HEK293 (cell line): Measurements from ENCODE around the gene PI4KB.

Experiments used
- CTCF ChIA-PET: fragments of 350-600 bp; formaldehyde crosslinking; extraction: SDS; loops from one replicate; lab custom pipeline; 2021; ENCODE audit warnings: antibody characterized with exemption; lab: Yijun Ruan, JAX
- POLR2A ChIA-PET: fragments of 300-600 bp; formaldehyde crosslinking; extraction: SDS; loops from one replicate; lab custom pipeline; 2020; ENCODE audit warnings: antibody characterized with exemption, inconsistent platforms; lab: Yijun Ruan, JAX
- H3K27ac ChIP-seq: fragments of 200-500 bp; sonication (Bioruptor generic); 2 replicates; pipeline ENCODE4 v1.5.1; 2014; ENCODE audit warnings: low read depth, low read length, control low read depth, inconsistent platforms; ENCODE audit errors: extremely low read depth
- H3K36me3 ChIP-seq, 2 experiments: fragments of 200-500 bp in 1 of 2; sonication (Bioruptor generic) in 1 of 2; 1 replicate in 1 of 2; 2 replicates in 1 of 2; pipeline ENCODE4 v1.5.1; 2014 to 2017; ENCODE audit warnings: inconsistent platforms in 2 of 2, low read length in 2 of 2; ENCODE audit not compliant: control insufficient read depth in 2 of 2, insufficient read depth in 1 of 2
- H3K4me1 ChIP-seq: fragments of 200-500 bp; sonication (Bioruptor generic); 2 replicates; pipeline ENCODE4 v1.5.1; 2014; ENCODE audit warnings: mild to moderate bottlenecking, low read length, inconsistent platforms; ENCODE audit not compliant: control insufficient read depth, insufficient read depth
- H3K4me3 ChIP-seq: 2 replicates; pipeline ENCODE4 v1.5.1; 2011; ENCODE audit warnings: low read depth, mild to moderate bottlenecking, control low read depth, low read length, moderate library complexity
- H3K9me3 ChIP-seq: fragments of 200-500 bp; sonication (Bioruptor generic); 2 replicates; pipeline ENCODE4 v1.5.1; 2014; ENCODE audit warnings: low read depth, low read length, inconsistent platforms; ENCODE audit not compliant: control insufficient read depth, insufficient read depth
- BCL11B ChIP-seq: fragments of 450-650 bp; formaldehyde crosslinking; IDR thresholded peaks from 2 replicates; pipeline ENCODE4 v1.5.1; 2016; ENCODE audit warnings: low read depth, missing biosample characterization, missing genetic modification characterization
- INSM2 ChIP-seq: fragments of 450-650 bp; formaldehyde crosslinking; IDR thresholded peaks from 2 replicates; pipeline ENCODE4 v1.5.1; 2016; ENCODE audit warnings: missing biosample characterization, missing genetic modification characterization
- KLF16 ChIP-seq: fragments of 450-650 bp; formaldehyde crosslinking; IDR thresholded peaks from 2 replicates; pipeline ENCODE4 v1.5.1; 2017; ENCODE audit warnings: missing biosample characterization, missing genetic modification characterization
- KLF17 ChIP-seq: fragments of 450-650 bp; formaldehyde crosslinking; IDR thresholded peaks from 2 replicates; pipeline ENCODE4 v1.5.1; 2016; ENCODE audit warnings: missing biosample characterization, missing genetic modification characterization
- KLF7 ChIP-seq: fragments of 450-650 bp; formaldehyde crosslinking; IDR thresholded peaks from 2 replicates; pipeline ENCODE4 v1.5.1; 2016; ENCODE audit warnings: missing biosample characterization, missing genetic modification characterization, borderline replicate concordance
- SP7 ChIP-seq: fragments of 450-650 bp; formaldehyde crosslinking; IDR thresholded peaks from 2 replicates; pipeline ENCODE4 v1.5.1; 2016; ENCODE audit warnings: missing biosample characterization, missing genetic modification characterization
- ZBTB11 ChIP-seq: fragments of 450-650 bp; formaldehyde crosslinking; conservative IDR thresholded peaks from 2 replicates; pipeline ENCODE4 v1.5.1; 2016; ENCODE audit warnings: low read depth, missing biosample characterization, missing genetic modification characterization
- ZBTB26 ChIP-seq: fragments of 450-650 bp; formaldehyde crosslinking; optimal IDR thresholded peaks from 2 replicates; pipeline ENCODE3; 2016; ENCODE audit warnings: missing biosample characterization, mild to moderate bottlenecking, missing genetic modification characterization
- ZBTB6 ChIP-seq: fragments of 450-650 bp; formaldehyde crosslinking; IDR thresholded peaks from 2 replicates; pipeline ENCODE4 v1.5.1; 2017; ENCODE audit warnings: missing biosample characterization, missing genetic modification characterization
- ZFHX2 ChIP-seq: fragments of 450-650 bp; formaldehyde crosslinking; conservative IDR thresholded peaks from 2 replicates; pipeline ENCODE4 v1.5.1; 2016; ENCODE audit warnings: missing biosample characterization, missing genetic modification characterization
- ZIC2 ChIP-seq: fragments of 450-650 bp; formaldehyde crosslinking; IDR thresholded peaks from 2 replicates; pipeline ENCODE4 v1.5.1; 2016; ENCODE audit warnings: missing biosample characterization, missing genetic modification characterization
- ZNF10 ChIP-seq: fragments of 450-650 bp; formaldehyde crosslinking; IDR thresholded peaks from 2 replicates; pipeline ENCODE4 v1.5.1; 2017; ENCODE audit warnings: missing biosample characterization, missing genetic modification characterization
- ZNF112 ChIP-seq: fragments of 450-650 bp; formaldehyde crosslinking; IDR thresholded peaks from 2 replicates; pipeline ENCODE4 v1.5.0; 2017; ENCODE audit warnings: missing biosample characterization, missing genetic modification characterization
- ZNF114 ChIP-seq: fragments of 450-650 bp; formaldehyde crosslinking; IDR thresholded peaks from 2 replicates; pipeline ENCODE4 v1.5.0; 2017; ENCODE audit warnings: missing biosample characterization, missing genetic modification characterization
- ZNF174 ChIP-seq: fragments of 450-650 bp; formaldehyde crosslinking; IDR thresholded peaks from 2 replicates; pipeline ENCODE4 v1.5.0; 2017; ENCODE audit warnings: missing biosample characterization, mild to moderate bottlenecking, missing genetic modification characterization
- ZNF391 ChIP-seq: fragments of 450-650 bp; formaldehyde crosslinking; IDR thresholded peaks from 2 replicates; pipeline ENCODE4 v1.5.1; 2016; ENCODE audit warnings: low read depth, missing biosample characterization, missing genetic modification characterization, borderline replicate concordance
- ZNF521 ChIP-seq: fragments of 450-650 bp; formaldehyde crosslinking; IDR thresholded peaks from 2 replicates; pipeline ENCODE4 v1.5.1; 2017; ENCODE audit warnings: missing biosample characterization, mild to moderate bottlenecking, missing genetic modification characterization
- ZNF544 ChIP-seq: fragments of 450-650 bp; formaldehyde crosslinking; IDR thresholded peaks from 2 replicates; pipeline ENCODE4 v1.5.0; 2017; ENCODE audit warnings: missing biosample characterization, missing genetic modification characterization
- ZNF610 ChIP-seq: fragments of 450-650 bp; formaldehyde crosslinking; IDR thresholded peaks from 2 replicates; pipeline ENCODE4 v1.5.1; 2016; ENCODE audit warnings: missing biosample characterization, missing genetic modification characterization, borderline replicate concordance
- ZNF621 ChIP-seq: fragments of 450-650 bp; formaldehyde crosslinking; IDR thresholded peaks from 2 replicates; pipeline ENCODE4 v1.5.1; 2017; ENCODE audit warnings: missing biosample characterization, missing genetic modification characterization
- ZNF623 ChIP-seq: fragments of 450-650 bp; formaldehyde crosslinking; IDR thresholded peaks from 2 replicates; pipeline ENCODE4 v1.5.1; 2016; ENCODE audit warnings: missing biosample characterization, missing genetic modification characterization
- ZNF624 ChIP-seq: fragments of 450-650 bp; formaldehyde crosslinking; IDR thresholded peaks from 2 replicates; pipeline ENCODE4 v1.5.1; 2017; ENCODE audit warnings: missing biosample characterization, missing genetic modification characterization
- ZNF626 ChIP-seq: fragments of 450-650 bp; sonication (Bioruptor Pico); formaldehyde crosslinking; IDR thresholded peaks from 2 replicates; pipeline ENCODE4 v1.5.1; 2018; ENCODE audit warnings: missing biosample characterization, missing genetic modification characterization, inconsistent platforms
- ZNF677 ChIP-seq: fragments of 450-650 bp; IDR thresholded peaks from 2 replicates; pipeline ENCODE4 v1.5.0; 2018; ENCODE audit warnings: missing biosample characterization, mild to moderate bottlenecking, missing genetic modification characterization, moderate library complexity
- ZNF701 ChIP-seq: fragments of 450-650 bp; formaldehyde crosslinking; IDR thresholded peaks from 2 replicates; pipeline ENCODE4 v1.5.1; 2016; ENCODE audit warnings: missing biosample characterization, missing genetic modification characterization
- ZNF707 ChIP-seq: fragments of 450-650 bp; formaldehyde crosslinking; IDR thresholded peaks from 2 replicates; pipeline ENCODE4 v1.5.1; 2016; ENCODE audit warnings: missing biosample characterization, missing genetic modification characterization

PI4KB gene

GRCh38 chr1:151282883-151283725 lies 44.1 kb downstream of the PI4KB start (continued):
- no peak for TF ChIP-seq KLF7 (tag by site-specific recombination)
- TF ChIP-seq SP7, result no peak
- no peak for TF ChIP-seq BCL11B (tag by site-specific recombination)
- TF ChIP-seq ZNF521 (tag by site-specific recombination), result no peak
- TF ChIP-seq ZNF621, result no peak
- TF ChIP-seq ZNF623 (tag by site-specific recombination), result no peak
- no peak for TF ChIP-seq ZNF174
- no peak for TF ChIP-seq ZNF112 (tag by site-specific recombination)
- 0 out of 2 replicates have a peak, but pooled peaks have one; percentile 16 for TF ChIP-seq ZFHX2 (tag by site-specific recombination)
- TF ChIP-seq ZNF114 (tag by site-specific recombination), result no peak

- Histone ChIP-seq H3K4me1 (no peaks in the 10 kb centered on the region), H3K4me3 (peak within 1 kb of the TSS; percentile 77), H3K36me3 (peaks cover 0 to 31% of the 10 kb centered on the region in 2 experiments; a peak in 2 of 3 replicates), H3K9me3 (no peaks in the 10 kb centered on the region), H3K27ac (peak within 1 kb of the TSS; percentile 90)
- CTCF ChIA-PET, result interaction anchor here (0.7 to 2.9 kb wide), 9 partner anchors 19 to 554 kb away, joined by 3 to 9 read pairs (median 4); partner anchors contain the start of gene PI4KB
- POLR2A ChIA-PET, result interaction anchor here (0.6 to 2.8 kb wide), 37 partner anchors 7 to 710 kb away, joined by 3 to 24 read pairs (median 4); partner anchors contain the start of genes MRPL9, PI4KB, PIP5K1A and PSMB4
- TF ChIP-seq ZNF610 (tag by site-specific recombination) (peak; percentile 58), ZNF707 (tag by site-specific recombination) (no peak), ZNF624 (tag by site-specific recombination) (no peak), KLF16 (peak; percentile 90), ZBTB11 (peak; percentile 35; the same call in 1 of the 2 replicates), ZNF391 (tag by site-specific recombination) (peak; percentile 54; the same call in 1 of the 2 replicates), KLF17 (tag by site-specific recombination) (peak; percentile 53), ZNF544 (tag by site-specific recombination) (no peak), ZIC2 (tag by site-specific recombination) (peak; percentile 44), ZNF701 (tag by site-specific recombination) (no peak), ZNF10 (tag by site-specific recombination) (no peak), ZBTB26 (tag by site-specific recombination) (peak; percentile 49), ZNF677 (tag by site-specific recombination) (no peak), ZNF626 (tag by site-specific recombination) (no peak), ZBTB6 (peak; percentile 77), INSM2 (0 out of 2 replicates have a peak, but pooled peaks have one; percentile 30)
Observed at GRCh38 chr1:151281969-151282882, 45.0 kb downstream of the PI4KB start, which contains the start of gene ZNF687. Gene ZNF687, plus strand, starts transcription at chr1:151282299. Its CDS starts 3,993 bp downstream, at chr1:151286292.
